NCI-H510A (cell line): Measurements from ENCODE around the gene SLC1A4.
"Not testable (repeated sequence)": the region's sequence is repeated elsewhere in the genome, so short reads cannot be mapped to it uniquely, and the experiment has no call there.

Source experiments
- DNase-seq: peaks from one replicate; lab custom pipeline; 2025; lab: John Stamatoyannopoulos, UW

Gene SLC1A4

DNA sequence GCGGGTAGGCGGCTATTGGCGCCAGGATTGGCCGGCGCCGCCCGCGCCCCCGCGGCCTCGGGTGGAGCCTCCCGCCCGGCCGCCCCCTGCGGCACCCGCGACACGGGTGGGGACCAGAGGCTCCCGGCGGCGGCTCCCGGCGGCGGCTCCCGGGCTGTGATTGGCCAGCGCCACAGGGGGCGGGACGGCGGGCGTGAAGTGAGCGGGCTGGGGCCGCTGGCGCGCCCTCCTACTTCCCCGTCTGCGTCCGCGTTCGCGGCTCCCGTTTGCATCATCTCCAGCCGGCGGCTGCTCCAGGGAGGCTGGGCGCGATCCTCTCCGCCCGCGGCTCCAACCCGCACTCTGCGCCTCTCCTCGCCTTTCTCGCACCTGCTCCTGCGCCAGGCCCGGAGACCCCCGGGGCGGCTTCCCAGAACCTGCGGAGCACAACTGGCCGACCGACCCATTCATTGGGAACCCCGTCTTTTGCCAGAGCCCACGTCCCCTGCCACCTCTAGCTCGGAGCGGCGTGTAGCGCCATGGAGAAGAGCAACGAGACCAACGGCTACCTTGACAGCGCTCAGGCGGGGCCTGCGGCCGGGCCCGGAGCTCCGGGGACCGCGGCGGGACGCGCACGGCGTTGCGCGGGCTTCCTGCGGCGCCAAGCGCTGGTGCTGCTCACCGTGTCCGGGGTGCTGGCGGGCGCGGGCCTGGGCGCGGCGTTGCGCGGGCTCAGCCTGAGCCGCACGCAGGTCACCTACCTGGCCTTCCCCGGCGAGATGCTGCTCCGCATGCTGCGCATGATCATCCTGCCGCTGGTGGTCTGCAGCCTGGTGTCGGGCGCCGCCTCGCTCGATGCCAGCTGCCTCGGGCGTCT is at the start of gene SLC1A4:
TSS of gene SLC1A4 (plus strand) at position 274 of the 856 bp plus-strand sequence. CDS start at position 519, 245 bp downstream.
- DNase-seq = peak; percentile 88

DNA sequence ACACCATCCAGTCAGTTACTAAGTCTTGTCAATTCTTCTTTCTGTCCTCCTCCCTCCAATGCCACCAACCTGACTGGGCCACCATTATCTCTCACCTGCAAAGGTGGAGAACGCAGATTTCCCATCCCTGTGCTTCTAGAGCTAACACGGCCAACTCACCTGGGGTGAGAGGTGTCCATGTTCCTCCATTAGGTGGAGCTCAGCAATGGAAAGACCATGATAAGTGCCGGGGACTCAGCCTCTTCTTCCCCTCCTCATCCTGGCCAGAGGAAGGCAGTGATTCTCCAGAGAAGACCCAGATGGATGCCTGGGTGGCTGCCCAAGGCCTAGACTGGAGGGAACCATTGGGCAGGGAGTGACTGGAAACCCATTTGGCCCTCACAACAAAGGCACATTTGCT is 48.1 kb upstream of the SLC1A4 start:
- DNase-seq = no peak

DNA sequence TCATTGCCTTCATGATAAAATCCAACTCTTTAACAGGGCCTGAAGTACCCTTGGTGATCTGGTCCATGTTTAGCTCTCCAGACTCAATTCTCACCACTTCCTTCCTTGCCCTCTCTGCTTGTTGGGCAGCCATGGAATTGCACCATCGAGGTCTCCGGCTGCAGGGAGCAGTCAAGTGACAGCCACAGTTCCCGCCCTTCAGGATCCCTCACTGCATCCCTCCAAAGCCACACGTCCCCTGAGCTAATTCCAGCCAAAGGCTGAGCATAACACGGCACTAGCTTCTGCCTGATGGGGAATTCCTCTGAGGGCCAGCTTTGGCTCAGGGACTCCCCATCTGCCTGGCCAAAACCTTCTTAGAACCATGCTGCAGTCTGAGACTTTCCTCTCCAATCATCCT is 47.4 kb upstream of the SLC1A4 start:
- DNase-seq = no peak

DNA sequence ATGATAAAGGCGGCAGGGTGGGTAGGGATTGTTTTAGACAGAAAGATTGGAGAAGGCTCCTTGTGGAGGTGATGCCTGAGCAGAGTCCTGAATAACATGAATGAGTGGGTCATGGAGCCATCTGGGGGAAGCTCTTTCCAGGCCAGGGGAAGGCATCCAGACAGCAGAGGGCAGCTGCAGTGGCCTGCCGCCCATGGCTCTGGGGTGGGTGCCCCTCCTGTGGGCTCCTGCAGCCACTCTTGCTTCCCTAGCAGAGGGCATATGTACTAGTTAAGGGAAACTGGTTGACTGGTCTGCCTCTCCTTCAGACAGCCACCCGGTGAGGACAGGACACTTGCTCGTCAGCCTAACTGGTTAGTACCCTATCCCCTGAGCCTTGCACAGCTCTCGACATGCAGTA is 46.5 kb upstream of the SLC1A4 start:
- DNase-seq = no peak

DNA sequence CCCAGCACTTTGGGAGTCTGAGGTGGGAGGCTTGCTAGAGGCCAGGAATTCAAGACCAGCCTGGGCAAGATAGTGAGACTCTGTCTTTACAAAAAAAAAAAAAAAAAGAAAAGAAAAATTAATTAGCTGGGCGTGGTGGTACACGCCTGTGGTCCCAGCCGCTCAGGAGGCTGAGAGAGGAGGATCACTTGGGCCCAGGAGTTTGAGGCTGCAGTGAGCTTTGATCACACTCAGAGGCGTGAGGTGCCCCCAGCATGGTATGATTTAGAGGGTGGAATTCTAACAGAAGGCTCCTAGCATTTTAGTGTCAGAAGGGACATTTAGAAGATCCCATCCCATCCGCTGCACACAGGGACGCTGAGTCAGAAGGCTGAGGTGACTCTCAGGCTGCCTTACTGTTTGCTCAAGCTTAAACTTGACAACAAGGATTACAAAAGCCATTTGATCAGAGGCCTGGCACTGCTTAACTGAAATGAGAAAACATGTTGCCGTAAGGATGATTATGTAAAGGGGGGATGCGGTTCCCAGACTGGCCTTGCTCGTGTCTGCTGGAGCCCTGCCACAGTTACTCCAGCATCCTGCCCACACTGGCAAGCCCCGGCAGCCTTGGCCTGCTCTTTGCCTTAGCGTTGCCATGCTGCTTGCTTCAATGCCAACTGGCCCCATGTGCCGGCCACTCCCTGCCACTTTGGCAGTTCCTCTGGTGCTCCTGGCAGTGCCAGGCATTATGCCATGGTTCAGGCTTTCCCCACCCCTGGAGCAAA is 45.6 kb upstream of the SLC1A4 start:
- DNase-seq = no peak

DNA sequence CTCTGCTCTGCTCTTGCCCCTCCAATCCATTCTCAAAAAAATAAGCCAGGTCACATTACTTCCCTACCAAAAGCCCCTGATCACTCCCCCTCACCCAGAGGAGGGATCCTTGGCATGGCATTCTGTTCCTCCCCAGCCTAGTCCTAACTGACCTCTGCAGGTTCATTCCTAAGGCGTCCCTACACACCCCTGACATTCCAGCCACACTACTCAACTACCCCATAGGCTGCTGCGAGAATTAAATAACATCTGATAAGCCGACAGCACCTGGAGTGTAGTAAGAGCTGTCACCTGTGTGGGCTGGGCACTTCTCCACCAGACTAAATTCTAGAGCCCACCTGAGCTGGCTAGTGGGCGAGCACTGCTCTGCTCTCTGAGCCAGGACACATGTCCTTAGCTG is 44.7 kb upstream of the SLC1A4 start:
- DNase-seq = no peak

DNA sequence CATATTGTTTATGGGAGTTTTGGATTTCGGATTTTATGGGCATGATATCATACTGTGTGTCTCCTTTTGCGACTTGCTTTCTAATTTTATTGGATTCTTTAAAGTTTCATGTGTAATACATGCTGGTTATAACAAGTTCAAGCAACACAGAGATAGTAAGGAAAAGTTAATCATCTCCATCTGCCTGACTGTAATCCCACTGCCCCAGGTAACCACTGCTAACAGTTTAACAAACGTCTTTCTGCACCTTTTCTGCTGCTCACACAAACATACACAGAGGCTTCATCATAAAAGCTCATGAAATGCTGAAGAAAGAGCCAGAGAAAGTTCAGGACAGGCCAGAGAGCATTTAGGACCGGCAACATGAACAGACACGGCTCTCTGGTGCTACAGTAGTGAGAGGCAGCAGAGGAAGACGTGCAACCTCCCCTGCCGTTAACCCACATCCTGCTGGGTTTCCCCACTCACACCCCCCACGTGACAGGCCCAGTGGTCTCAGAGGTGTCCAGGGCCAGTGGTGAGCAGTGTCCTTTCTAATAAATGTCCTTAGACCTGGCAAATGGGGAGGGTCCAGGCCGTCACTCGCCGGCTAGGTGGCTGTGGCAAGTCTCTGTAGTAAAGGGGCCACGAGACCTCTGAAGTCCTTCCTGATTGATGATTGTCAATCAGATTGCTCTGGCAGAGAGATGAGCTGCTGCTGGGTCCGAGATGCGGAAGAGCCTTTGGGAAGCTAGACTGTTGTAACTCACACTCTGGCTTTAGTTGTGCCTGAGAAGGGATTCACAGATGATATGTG is 43.0 kb upstream of the SLC1A4 start:
- DNase-seq = no peak

DNA sequence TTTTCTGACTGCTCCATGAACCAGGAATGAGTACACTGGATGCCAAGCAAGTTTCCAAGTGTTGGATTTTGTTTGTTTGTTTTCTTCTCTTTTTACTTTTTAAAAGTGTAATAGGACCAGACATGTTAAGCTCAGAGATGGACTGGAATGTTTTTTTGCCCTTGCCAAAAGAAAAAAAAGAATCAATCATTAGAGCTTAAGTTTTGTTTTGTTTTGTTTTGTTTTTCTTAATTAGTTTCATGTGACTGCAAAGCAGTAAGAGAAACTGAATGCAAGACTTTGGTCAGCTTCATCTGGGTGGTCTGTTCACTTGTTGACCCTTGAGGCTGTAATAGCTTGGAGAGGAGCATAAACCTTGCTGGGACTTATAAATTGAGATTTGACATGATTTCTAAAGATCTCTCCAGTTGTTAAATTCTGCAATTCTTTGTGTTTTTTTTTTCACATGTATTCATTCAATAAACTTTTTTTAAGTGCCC is 42.4 kb upstream of the SLC1A4 start:
- DNase-seq = no peak

DNA sequence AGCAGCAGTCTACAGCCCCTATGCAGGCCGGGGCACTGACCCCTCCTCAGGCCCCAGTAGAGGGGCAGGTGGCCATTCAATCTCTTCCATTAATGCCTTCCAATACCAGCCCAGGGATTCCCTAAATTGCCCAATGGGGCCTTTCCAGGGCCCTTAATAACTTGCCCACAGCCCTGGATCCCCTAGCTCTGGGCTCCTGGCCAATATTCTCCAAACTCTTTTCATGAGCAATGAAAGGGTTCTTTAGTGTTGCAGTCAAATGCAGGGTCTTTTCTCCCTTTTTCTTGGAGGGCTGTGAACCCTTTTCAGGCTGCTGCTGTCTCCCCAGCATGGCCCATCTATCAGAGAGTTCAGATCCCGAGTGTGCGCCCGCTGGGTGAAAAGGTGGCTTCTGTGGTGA is 41.3 kb upstream of the SLC1A4 start:
- no peak for DNase-seq

DNA sequence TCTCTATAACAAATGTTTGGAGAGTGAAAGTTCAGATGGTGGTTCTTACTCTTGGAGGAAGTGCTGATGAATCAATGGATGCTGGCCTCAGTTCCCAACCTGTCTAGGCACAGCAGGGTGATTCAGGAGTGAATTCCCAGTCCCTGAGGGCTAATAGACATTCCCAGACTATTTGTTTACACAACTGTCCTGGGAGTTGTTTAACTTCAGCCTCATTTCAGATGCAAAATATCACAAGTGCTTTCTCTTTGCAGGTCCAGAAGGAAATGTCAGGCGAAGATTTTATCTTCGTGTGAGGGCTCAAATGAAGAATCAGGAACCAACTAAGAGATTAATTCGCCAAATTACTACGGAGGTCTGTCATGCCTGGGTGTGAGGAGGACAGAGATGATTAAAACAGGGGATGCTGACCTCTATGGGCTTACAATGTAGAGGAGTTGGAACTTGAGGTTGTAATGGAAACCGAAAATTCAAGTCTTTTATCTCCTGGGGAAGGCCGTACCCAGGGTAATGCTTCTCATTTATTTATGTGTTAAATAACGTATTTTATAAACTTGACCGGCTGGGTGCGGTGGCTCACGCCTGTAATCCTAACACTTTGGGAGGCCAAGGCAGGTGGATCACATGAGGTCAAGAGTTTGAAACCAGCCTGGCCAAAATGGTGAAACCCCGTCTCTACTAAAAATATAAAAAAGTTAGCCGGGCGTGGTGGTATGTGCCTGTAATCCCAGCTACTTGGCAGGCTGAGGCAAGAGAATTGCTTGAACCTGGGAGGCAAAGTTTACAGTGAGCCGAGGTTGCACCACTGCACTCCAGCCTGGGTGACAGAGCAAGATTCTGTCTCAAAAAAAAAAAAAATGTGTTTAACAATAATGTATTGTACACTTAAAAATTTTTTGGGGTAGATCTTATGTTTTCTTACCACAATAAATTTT is 38.7 kb upstream of the SLC1A4 start:
- DNase-seq = no peak

DNA sequence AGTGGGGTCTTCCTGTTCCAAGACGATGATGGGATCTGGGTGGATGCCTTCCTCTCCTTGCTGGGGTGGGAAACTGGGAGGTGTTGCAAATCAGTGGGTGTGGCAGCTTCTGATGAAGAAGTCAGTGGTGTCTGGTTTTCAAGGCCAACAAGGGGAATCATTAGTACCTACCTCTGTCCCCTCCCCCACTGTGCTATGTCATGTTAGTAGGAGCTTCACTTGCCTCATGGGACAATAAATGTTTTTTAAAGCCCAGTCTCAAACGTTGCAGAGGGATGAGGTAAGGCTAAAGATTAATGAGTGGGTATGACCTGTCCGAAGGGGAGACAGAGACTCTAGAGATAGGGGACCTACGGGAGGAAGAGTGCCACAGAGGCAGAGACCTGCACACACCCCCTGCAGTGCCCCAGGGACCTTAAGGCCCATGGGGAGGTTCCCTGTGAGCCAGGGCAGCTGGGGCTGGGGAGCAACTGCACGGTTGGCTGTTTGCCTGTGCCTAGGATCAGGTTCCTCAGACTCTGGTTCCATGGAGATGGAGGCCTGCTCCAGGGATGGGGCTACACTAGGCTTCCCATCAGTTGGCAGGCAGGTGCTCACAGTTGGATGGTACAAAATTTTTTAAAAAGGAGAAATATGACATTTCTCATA is 37.8 kb upstream of the SLC1A4 start:
- no peak for DNase-seq

DNA sequence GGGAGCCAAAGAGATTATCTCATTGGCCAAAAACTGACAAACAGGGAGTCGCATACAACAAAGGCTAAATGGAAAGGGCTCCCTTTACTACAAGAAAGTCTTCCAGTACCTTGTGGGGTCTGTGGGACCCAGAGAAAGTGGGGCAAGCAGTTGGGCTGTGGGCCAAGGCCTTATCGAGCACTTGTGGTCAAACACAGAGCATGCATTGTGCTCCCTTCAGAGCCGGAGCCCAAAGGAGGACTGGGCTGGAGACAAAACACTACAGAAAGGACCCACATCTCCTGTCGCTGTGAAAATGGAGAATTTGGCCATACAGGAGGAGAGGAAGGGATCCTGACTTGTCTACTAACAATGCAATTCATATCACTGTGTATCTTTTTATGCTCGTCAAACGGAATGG is 37.1 kb upstream of the SLC1A4 start:
- no peak for DNase-seq

DNA sequence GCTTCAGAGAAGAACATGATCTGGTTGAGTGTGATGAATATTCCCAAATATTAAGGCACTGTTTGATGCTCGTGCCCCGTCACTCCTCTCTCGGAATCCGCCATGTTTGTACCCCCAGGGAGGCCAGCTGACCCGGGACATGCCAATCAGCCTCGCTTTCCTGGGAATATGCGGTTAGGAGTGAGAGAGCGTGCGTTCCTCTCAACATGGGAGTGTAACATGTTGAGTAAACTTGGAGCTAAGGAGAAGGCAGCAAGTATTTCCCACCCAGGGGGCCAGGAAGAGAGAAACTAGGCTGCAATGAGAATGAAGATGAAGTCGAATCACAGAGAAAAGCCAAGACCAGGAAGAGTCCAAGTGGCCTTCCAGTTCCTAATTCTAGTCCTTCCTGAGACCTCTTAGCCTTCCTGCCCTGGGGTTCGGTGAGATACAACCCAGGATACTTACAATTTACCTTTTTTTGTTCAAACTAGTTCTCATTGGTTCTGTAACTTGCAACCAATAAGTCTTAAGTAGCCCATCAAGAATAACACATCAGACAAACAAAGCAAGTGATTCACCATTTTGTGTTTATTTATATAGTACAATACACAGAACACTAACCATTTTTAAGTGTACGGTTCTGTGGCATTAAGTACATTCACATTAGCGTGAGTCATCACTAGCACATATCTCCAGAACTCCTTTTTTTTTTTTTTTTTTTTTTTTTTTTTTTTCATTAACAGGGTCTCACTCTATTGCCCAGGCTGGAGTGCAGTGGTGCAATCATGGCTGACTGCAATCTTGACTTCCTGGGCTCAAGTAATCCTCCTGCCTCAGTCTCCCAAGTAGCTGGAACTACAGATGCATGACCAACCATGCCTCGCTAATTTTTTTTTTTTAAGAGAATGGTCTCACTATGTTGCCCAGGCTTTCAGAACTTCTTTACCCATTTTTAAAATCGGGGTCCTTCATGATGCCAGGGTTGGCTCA is 36.4 kb upstream of the SLC1A4 start:
- DNase-seq = no peak

DNA sequence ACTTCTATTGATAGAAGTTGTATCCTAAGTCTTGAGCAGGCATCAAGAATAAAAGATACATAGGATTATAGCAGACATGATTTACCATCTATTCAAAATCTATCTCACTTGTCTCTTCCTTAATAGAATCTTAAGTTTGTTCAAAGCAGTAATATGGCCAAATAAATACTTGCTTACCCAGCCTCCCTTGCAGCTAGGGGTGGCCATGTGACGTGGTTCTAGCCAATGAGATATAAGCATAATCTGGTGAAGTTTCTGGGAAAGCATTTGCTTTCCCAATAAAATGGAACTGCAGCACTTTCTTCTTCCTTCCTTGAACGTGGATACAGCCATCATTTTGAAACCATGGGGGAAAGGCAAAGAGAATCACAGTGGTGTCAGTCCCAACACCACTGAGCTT is 33.7 kb upstream of the SLC1A4 start:
- no peak for DNase-seq

DNA sequence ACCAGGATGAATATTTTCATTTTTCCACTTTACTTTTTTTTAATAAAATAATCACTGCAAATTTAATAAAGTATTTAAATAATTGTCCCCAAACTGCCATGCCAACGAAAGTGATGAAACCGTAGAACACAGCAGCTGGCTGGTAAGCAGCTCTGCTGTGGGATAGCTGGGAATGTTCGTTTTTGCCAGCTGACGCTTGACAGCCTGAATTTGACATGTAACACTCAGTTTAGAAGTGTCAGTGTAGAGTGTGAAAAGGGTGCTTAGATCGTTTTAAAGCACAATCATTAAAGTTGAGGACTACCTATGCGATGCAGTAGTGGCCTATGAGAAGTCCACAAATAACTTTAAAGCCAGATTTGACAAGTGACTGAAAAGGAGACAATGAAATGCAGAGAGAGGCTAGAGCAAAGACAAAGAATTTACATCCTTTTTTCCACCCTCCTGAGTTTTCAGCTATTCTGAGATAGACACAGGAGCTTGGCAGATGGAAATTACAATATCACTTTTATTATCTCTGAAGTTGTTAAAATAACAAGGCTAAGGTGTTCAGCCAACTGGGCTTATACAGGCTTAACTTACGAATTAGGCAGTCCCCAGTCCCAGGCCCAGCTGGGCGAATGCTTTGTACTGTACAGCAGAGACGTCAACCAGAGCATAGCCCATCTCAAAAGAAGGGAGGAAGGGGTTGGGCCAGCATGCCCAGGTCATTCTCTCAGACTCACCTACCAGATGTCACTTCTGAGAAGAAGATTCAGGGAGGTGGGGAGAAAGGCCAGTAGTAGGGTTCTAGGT is 31.9 kb upstream of the SLC1A4 start:
- DNase-seq = no peak

DNA sequence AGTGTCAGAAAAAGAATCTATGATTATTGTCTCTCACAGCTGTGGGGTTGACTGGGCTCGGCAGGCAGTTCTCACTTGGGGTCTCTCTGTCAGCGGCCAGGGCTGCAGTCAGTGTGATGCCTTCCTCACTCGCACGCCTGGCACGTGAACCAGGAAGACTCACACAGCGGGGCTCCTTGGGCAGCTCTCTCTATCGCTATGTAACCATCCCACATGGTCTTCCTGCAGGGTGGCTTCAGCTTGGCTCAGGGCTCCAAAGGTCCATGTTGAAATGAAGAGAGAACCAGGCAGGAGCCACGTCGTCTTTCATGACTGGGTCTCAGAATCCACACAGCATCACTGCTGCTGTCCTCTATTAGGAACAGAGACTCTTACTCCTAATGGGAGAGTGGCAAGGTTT is 30.6 kb upstream of the SLC1A4 start:
- no peak for DNase-seq

DNA sequence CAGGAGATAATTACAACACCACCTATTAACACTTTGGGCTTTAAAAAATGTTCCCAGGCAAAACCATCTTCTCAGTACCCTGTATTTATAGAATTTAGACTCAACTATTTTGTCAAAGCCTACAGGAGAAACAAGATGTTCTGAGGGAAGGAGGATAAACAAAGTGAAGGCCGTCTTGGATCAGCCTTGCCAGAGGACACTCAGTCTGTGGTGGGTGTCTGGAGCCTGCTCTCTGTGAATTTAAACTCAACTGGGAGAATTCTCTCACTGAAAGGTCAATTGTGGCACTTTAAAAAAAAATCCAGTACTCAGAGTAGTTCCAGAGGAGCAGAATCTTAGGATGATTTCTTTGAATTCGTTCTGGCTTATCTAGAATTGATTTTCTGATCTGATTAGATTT is 28.4 kb upstream of the SLC1A4 start:
- DNase-seq = no peak

DNA sequence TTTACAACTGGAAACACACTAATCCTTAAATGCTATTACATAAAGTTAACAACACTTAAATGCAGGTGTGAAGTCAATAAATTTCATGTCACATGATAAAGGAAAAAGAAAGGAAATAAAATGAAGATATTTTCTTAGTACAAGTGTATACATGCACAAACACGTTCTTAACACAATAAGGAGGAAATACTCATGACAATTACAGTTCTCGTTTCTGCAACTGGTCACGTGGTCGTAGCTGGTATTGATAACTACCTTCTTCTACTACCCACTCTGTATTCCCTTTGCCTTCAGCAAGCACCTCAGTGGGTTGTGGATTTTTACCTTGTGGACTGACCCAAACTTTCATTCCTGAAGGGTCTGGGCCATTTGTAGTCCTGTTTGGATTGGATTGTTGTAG is 26.1 kb upstream of the SLC1A4 start:
- not testable (repeated sequence) for DNase-seq

DNA sequence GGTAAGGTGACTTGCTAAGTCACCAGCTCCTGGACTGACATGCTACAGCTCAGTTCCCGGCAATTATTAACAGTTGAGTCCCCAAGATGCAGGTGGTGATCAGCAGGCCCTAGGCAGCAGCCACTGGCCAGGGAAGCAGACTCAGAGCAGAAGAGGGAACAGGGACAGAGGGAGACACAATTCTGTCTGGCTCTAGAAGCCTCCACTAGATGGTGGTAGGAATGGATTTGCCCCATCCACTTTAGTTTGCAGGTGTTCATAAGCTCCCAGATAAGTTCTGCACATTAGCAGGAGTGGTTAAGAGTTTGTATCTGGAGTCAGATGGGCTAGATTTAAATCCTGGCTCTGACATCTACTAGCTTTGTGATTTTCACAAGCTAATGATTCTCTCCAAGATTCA is 25.5 kb upstream of the SLC1A4 start:
- no peak for DNase-seq
